Spleen (tissue), 11 donors: ENCODE data around the gene MYO1D. TPM values are rescaled to one million over a fixed set of nuclear protein-coding genes. Genes with fewer than 3 reads are reported as not detected.

Experiments
- DNase-seq: peaks from one replicate; pipeline ENCODE4 v3.0.0-alpha.2; 2020
- H3K27ac ChIP-seq, 8 donors: fragments of 200-600 bp; sonication (generic) in 7 of 8; 1 replicate in 4 of 8; 2 replicates in 4 of 8; pipeline versions ENCODE4 v1.5.0 to v1.8.0; 2016 to 2021; ENCODE audit warnings: inconsistent platforms in 4 of 8, mild to moderate bottlenecking in 4 of 8, moderate library complexity in 1 of 8
- H3K27me3 ChIP-seq, 7 donors: fragments of 200-600 bp; sonication (generic) in 6 of 7; replicated peaks in 1 of 7; 1 replicate in 4 of 7; 2 replicates in 3 of 7; pipeline versions ENCODE4 v1.5.0 to v1.8.0; 2016 to 2021; ENCODE audit warnings: inconsistent platforms in 3 of 7, mild to moderate bottlenecking in 1 of 7
- H3K36me3 ChIP-seq, 6 donors: fragments of 200-600 bp; sonication (generic) in 5 of 6; 1 replicate in 4 of 6; 2 replicates in 2 of 6; pipeline versions ENCODE4 v1.5.0 to v1.8.0; 2016 to 2021; ENCODE audit warnings: inconsistent platforms in 2 of 6
- H3K4me1 ChIP-seq, 6 donors: fragments of 200-600 bp; sonication (generic) in 5 of 6; 1 replicate in 3 of 6; 2 replicates in 3 of 6; pipeline versions ENCODE4 v1.5.0 to v1.8.0; 2016 to 2021; ENCODE audit warnings: inconsistent platforms in 3 of 6
- H3K4me3 ChIP-seq, 8 donors: fragments of 200-600 bp; sonication (generic) in 7 of 8; 1 replicate in 4 of 8; 2 replicates in 4 of 8; pipeline versions ENCODE4 v1.5.0 to v1.8.0; 2016 to 2021; ENCODE audit warnings: inconsistent platforms in 4 of 8, mild to moderate bottlenecking in 4 of 8, moderate library complexity in 2 of 8
- H3K9me3 ChIP-seq, 8 donors: fragments of 200-600 bp; sonication (generic) in 7 of 8; 1 replicate in 4 of 8; 2 replicates in 4 of 8; pipeline versions ENCODE4 v1.5.0 to v1.8.0; 2016 to 2021; ENCODE audit warnings: inconsistent platforms in 4 of 8
- CTCF ChIP-seq, 11 experiments: fragments of 200-600 bp in 7 of 11; fragments of 450-650 bp in 4 of 11; sonication (generic) in 4 of 11; IDR thresholded peaks in 8 of 11; conservative IDR thresholded peaks in 3 of 11; 1 replicate in 7 of 11; 2 replicates in 4 of 11; pipeline versions ENCODE4 v1.4.0 to v1.8.0; 2016 to 2021; ENCODE audit warnings: antibody characterized with exemption in 11 of 11, inconsistent platforms in 4 of 11, mild to moderate bottlenecking in 1 of 11
- POLR2A ChIP-seq, 3 donors: fragments of 450-650 bp; IDR thresholded peaks; one replicate each; pipeline ENCODE4 v1.5.1; 2017; ENCODE audit warnings: antibody characterized with exemption in 3 of 3, mild to moderate bottlenecking in 1 of 3
- POLR2AphosphoS5 ChIP-seq, 3 donors: sonication (generic); formaldehyde crosslinking; IDR thresholded peaks; one replicate each; pipeline ENCODE4 v1.5.1; 2017; ENCODE audit warnings: antibody characterized with exemption in 3 of 3
- WGBS, 5 donors: extraction: QIAGEN DNeasy Blood & Tissue Kit in 3 of 5; methylation state at CpG; one replicate each; pipeline versions ENCODE4 v1.1.5 to v1.1.7; 2013 to 2018; 5-methylcytosine and 5-hydroxymethylcytosine counted together
- intact Hi-C: fragments of 100-400 bp; cut with DNase I; formaldehyde crosslinking; loops from one replicate; pipeline ENCODE4 v1.15.0; 2023; ENCODE audit warnings: low total_unique reads
- polyA plus RNA-seq, 3 donors: library from polyadenylated mRNA; stranded (reverse); fragments of 200-250 nt; gene quantifications; one replicate each; pipeline ENCODE4 v1.2.1, GENCODE V29; 2013
- total RNA-seq, 7 donors: library from RNA; depleted of rRNA in 3 of 7; stranded (reverse); fragments of >200 nt in 3 of 7; fragmentation: NEBNext Ultra II Directional in 4 of 7; extraction: Animal tissue kit (Norgen Biotek cat#: 25700) in 4 of 7; gene quantifications; one replicate each; pipeline versions ENCODE4 v1.1.0 to v1.2.1, GENCODE V29; 2016 to 2021
- donor health status: healthy with polysubstance abuse.
- donor health status: DM: no; HTN: no; CAD: no; lungs with moderate emphysema.
- donor health status: DM: no; HTN: no; CAD: no.
- donor health status: Bipolar disorder and iron deficiency.
- donor health status: healthy.
- donor health status: DM: no; HTN: no; CAD: no.
- donor health status: DM: yes; HTN: yes; CAD: no.

MYO1D gene
- total and polyA plus RNA-seq, 10 donors, result 2.3 to 36.4 (median 23.4) TPM

- no peak for DNase-seq
- Histone ChIP-seq H3K36me3 (no peaks in the 10 kb centered on the region), H3K4me1 (no peaks in the 10 kb centered on the region), H3K27ac (no peak overlapping the region), H3K9me3 (no peaks in the 10 kb centered on the region), H3K4me3 (no peak overlapping the region), H3K27me3 (no peaks in the 10 kb centered on the region)
- no peak for TF ChIP-seq POLR2A (IDR thresholded peaks at IDR 0.05)
- no peak for TF ChIP-seq CTCF (IDR thresholded peaks at IDR 0.05 in 8 of 11, conservative IDR thresholded peaks at IDR 0.05 in 3 of 11)
- TF ChIP-seq POLR2AphosphoS5 (IDR thresholded peaks at IDR 0.05), result no peak
- 67 to 94% (median 81%) methylated on average over 4 of the region's 4 CpGs for WGBS, 5 donors
- intact Hi-C loops, result no loop called here
Measured at GRCh38 chr17:32628271-32629044, 248.5 kb downstream of the MYO1D start.

- no peaks in the 10 kb centered on the region for H3K27me3 ChIP-seq
- 86 to 89% (median 87%) methylated on average over 15 of the region's 15 CpGs for WGBS, 5 donors
- H3K4me3 ChIP-seq, result no peak overlapping the region
- no peak for TF ChIP-seq POLR2AphosphoS5 (IDR thresholded peaks at IDR 0.05)
- TF ChIP-seq CTCF (IDR thresholded peaks at IDR 0.05 in 8 of 11, conservative IDR thresholded peaks at IDR 0.05 in 3 of 11), result no peak
- no peak for TF ChIP-seq POLR2A (IDR thresholded peaks at IDR 0.05)
- no peaks in the 10 kb centered on the region for H3K4me1 ChIP-seq
- no peaks in the 10 kb centered on the region for H3K36me3 ChIP-seq
- H3K27ac ChIP-seq, result no peak overlapping the region
- intact Hi-C loops, result no loop called here
- no peak for DNase-seq
- no peaks in the 10 kb centered on the region for H3K9me3 ChIP-seq
Measured at GRCh38 chr17:32627239-32627996, 249.5 kb downstream of the MYO1D start.

GRCh38 chr17:32626379-32626791 lies 250.5 kb downstream of the MYO1D start:
- WGBS, 5 donors, result 58 to 68% (median 61%) methylated on average over 6 of the region's 6 CpGs
- H3K27ac ChIP-seq, result no peak overlapping the region
- H3K9me3 ChIP-seq, result no peaks in the 10 kb centered on the region
- H3K4me1 ChIP-seq, result no peaks in the 10 kb centered on the region
- no peak for DNase-seq
- TF ChIP-seq POLR2AphosphoS5 (IDR thresholded peaks at IDR 0.05) (no peak), POLR2A (IDR thresholded peaks at IDR 0.05) (no peak), CTCF (IDR thresholded peaks at IDR 0.05 in 8 of 11, conservative IDR thresholded peaks at IDR 0.05 in 3 of 11) (no peak)
- no peaks in the 10 kb centered on the region for H3K27me3 ChIP-seq
- intact Hi-C loops, result no loop called here
- H3K4me3 ChIP-seq, result no peak overlapping the region
- H3K36me3 ChIP-seq, result no peaks in the 10 kb centered on the region

GRCh38 chr17:32625971-32626370 lies 251.0 kb downstream of the MYO1D start:
- Histone ChIP-seq H3K27me3 (no peaks in the 10 kb centered on the region), H3K27ac (no peak overlapping the region), H3K9me3 (no peaks in the 10 kb centered on the region), H3K4me1 (no peaks in the 10 kb centered on the region), H3K36me3 (no peaks in the 10 kb centered on the region), H3K4me3 (no peak overlapping the region)
- intact Hi-C loops, result no loop called here
- TF ChIP-seq CTCF (IDR thresholded peaks at IDR 0.05 in 8 of 11, conservative IDR thresholded peaks at IDR 0.05 in 3 of 11), result no peak
- no peak for DNase-seq
- 82 to 91% (median 86%) methylated on average over 7 of the region's 7 CpGs for WGBS, 5 donors
